Activated T-helper 1 cell treated with anti-CD3 and anti-CD28 coated beads, Interleukin-12 subunit alpha, Interleukin-12 subunit beta, Interleukin-2, Interleukin-4 antibody, amounts not matched to agents 30 ng/mL and 10 ng/mL and 1 ng/mL, durations not matched to agents 14 hours and 24 hours and 36 hours (primary cell): ENCODE results near the gene APBA2. TPM values are rescaled to one million over a fixed set of nuclear protein-coding genes. Genes with fewer than 3 reads are reported as not detected.

Experiments used
- DNase-seq: peaks from one replicate; pipeline ENCODE4 v3.0.0; 2021; ENCODE audit warnings: low spot score
- H3K27ac Mint-ChIP-seq: one replicate; pipeline ENCODE4 v1.8.0; 2021; ENCODE audit warnings: mild to moderate bottlenecking, mixed read lengths
- H3K27me3 Mint-ChIP-seq: one replicate; pipeline ENCODE4 v1.8.0; 2022; ENCODE audit warnings: mild to moderate bottlenecking, moderate library complexity, mixed read lengths; ENCODE audit not compliant: insufficient read depth
- H3K36me3 Mint-ChIP-seq: one replicate; pipeline ENCODE4 v1.8.0; 2021; ENCODE audit warnings: low read depth, mixed read lengths
- H3K4me1 Mint-ChIP-seq: one replicate; pipeline ENCODE4 v1.8.0; 2021; ENCODE audit warnings: low read depth, mixed read lengths
- H3K4me3 Mint-ChIP-seq: one replicate; pipeline ENCODE4 v1.8.0; 2021; ENCODE audit warnings: mild to moderate bottlenecking, moderate library complexity, mixed read lengths
- H3K9me3 Mint-ChIP-seq: one replicate; pipeline ENCODE4 v1.8.0; 2021; ENCODE audit warnings: mixed read lengths
- intact Hi-C: fragments of 100-400 bp; cut with micrococcal nuclease; formaldehyde crosslinking; loops from one replicate; pipeline ENCODE4 v1.15.1; 2024
- total RNA-seq: library from RNA; stranded (reverse); gene quantifications from 2 replicates; pipeline ENCODE4 v1.2.3, GENCODE V29; 2022

APBA2 gene
- total RNA-seq, 1 donor from 2014 or later, result 0.80 TPM

GRCh38 chr15:28969511-28970085 lies 83.8 kb downstream of the APBA2 start:
- no peak overlapping the region for H3K4me3 Mint-ChIP-seq
- no peaks in the 10 kb centered on the region for H3K4me1 Mint-ChIP-seq
- H3K36me3 Mint-ChIP-seq, result no peaks in the 10 kb centered on the region
- no peak overlapping the region for H3K27ac Mint-ChIP-seq
- H3K27me3 Mint-ChIP-seq, result peaks cover 5% of the 10 kb centered on the region
- DNase-seq, result no peak
- H3K9me3 Mint-ChIP-seq, result no peaks in the 10 kb centered on the region
- intact Hi-C loops, result loop anchor here (10.0 kb wide), 1 partner anchor 845 kb away; no protein-coding TSS in a partner anchor

GRCh38 chr15:28974142-28974541 lies 88.4 kb downstream of the APBA2 start:
- Mint-ChIP-seq H3K9me3 (no peaks in the 10 kb centered on the region), H3K4me3 (no peak overlapping the region), H3K27ac (no peak overlapping the region), H3K27me3 (peaks cover 6% of the 10 kb centered on the region), H3K4me1 (no peaks in the 10 kb centered on the region), H3K36me3 (no peaks in the 10 kb centered on the region)
- intact Hi-C loops, result loop anchor here (10.0 kb wide), 1 partner anchor 849 kb away; no protein-coding TSS in a partner anchor
- DNase-seq, result no peak

GRCh38 chr15:28975766-28976179 lies 90.0 kb downstream of the APBA2 start:
- H3K27ac Mint-ChIP-seq, result no peak overlapping the region
- intact Hi-C loops, result loop anchor here (10.0 kb wide), 1 partner anchor 851 kb away; no protein-coding TSS in a partner anchor
- DNase-seq, result peak; percentile 48

GRCh38 chr15:28977377-28978010 lies 91.7 kb downstream of the APBA2 start:
- Mint-ChIP-seq H3K9me3 (no peaks in the 10 kb centered on the region), H3K4me3 (no peak overlapping the region), H3K36me3 (no peaks in the 10 kb centered on the region), H3K4me1 (no peaks in the 10 kb centered on the region), H3K27me3 (peaks cover 12% of the 10 kb centered on the region), H3K27ac (no peak overlapping the region)
- no peak for DNase-seq
- intact Hi-C loops, result loop anchor here (10.0 kb wide), 1 partner anchor 853 kb away; no protein-coding TSS in a partner anchor

More at GRCh38 chr15:28975766-28976179, 90.0 kb downstream of the APBA2 start:
- Mint-ChIP-seq H3K4me3 (no peak overlapping the region), H3K4me1 (no peaks in the 10 kb centered on the region), H3K36me3 (no peaks in the 10 kb centered on the region), H3K27me3 (peaks cover 11% of the 10 kb centered on the region), H3K9me3 (no peaks in the 10 kb centered on the region)

GRCh38 chr15:28978011-28978378 lies 92.2 kb downstream of the APBA2 start:
- DNase-seq, result no peak
- H3K4me1 Mint-ChIP-seq, result no peaks in the 10 kb centered on the region
- H3K9me3 Mint-ChIP-seq, result no peaks in the 10 kb centered on the region
- no peak overlapping the region for H3K4me3 Mint-ChIP-seq
- intact Hi-C loops, result loop anchor here (10.0 kb wide), 1 partner anchor 853 kb away; no protein-coding TSS in a partner anchor
- H3K27me3 Mint-ChIP-seq, result peaks cover 12% of the 10 kb centered on the region
- H3K36me3 Mint-ChIP-seq, result no peaks in the 10 kb centered on the region
- no peak overlapping the region for H3K27ac Mint-ChIP-seq

GRCh38 chr15:28978661-28979060 lies 92.9 kb downstream of the APBA2 start:
- H3K27ac Mint-ChIP-seq, result no peak overlapping the region
- H3K27me3 Mint-ChIP-seq, result peaks cover 12% of the 10 kb centered on the region
- intact Hi-C loops, result loop anchor here (10.0 kb wide), 1 partner anchor 854 kb away; no protein-coding TSS in a partner anchor
- no peak overlapping the region for H3K4me3 Mint-ChIP-seq
- no peaks in the 10 kb centered on the region for H3K9me3 Mint-ChIP-seq
- no peaks in the 10 kb centered on the region for H3K36me3 Mint-ChIP-seq
- no peak for DNase-seq
- no peaks in the 10 kb centered on the region for H3K4me1 Mint-ChIP-seq

GRCh38 chr15:28979208-28979841 lies 93.6 kb downstream of the APBA2 start:
- Mint-ChIP-seq H3K36me3 (no peaks in the 10 kb centered on the region), H3K4me1 (no peaks in the 10 kb centered on the region), H3K9me3 (no peaks in the 10 kb centered on the region), H3K27ac (no peak overlapping the region), H3K4me3 (no peak overlapping the region), H3K27me3 (peaks cover 12% of the 10 kb centered on the region)
- DNase-seq, result no peak
- intact Hi-C loops, result loop anchor here (10.0 kb wide), 1 partner anchor 855 kb away; no protein-coding TSS in a partner anchor

- H3K27me3 Mint-ChIP-seq, result peaks cover 12% of the 10 kb centered on the region
- H3K27ac Mint-ChIP-seq, result no peak overlapping the region
- intact Hi-C loops, result no loop called here
- peaks cover 3% of the 10 kb centered on the region for H3K4me1 Mint-ChIP-seq
- no peaks in the 10 kb centered on the region for H3K9me3 Mint-ChIP-seq
- no peak for DNase-seq
- no peak overlapping the region for H3K4me3 Mint-ChIP-seq
- no peaks in the 10 kb centered on the region for H3K36me3 Mint-ChIP-seq
These were observed 95.1 kb downstream of the APBA2 start for GRCh38 chr15:28980709-28981350.

GRCh38 chr15:28981351-28981720 lies 95.6 kb downstream of the APBA2 start:
- H3K4me3 Mint-ChIP-seq, result no peak overlapping the region
- peaks cover 8% of the 10 kb centered on the region for H3K27me3 Mint-ChIP-seq
- DNase-seq, result no peak
- H3K4me1 Mint-ChIP-seq, result peaks cover 7% of the 10 kb centered on the region
- H3K9me3 Mint-ChIP-seq, result no peaks in the 10 kb centered on the region
- no peaks in the 10 kb centered on the region for H3K36me3 Mint-ChIP-seq
- no peak overlapping the region for H3K27ac Mint-ChIP-seq
- intact Hi-C loops, result no loop called here

GRCh38 chr15:28981921-28982320 lies 96.1 kb downstream of the APBA2 start:
- intact Hi-C loops, result no loop called here
- Mint-ChIP-seq H3K9me3 (no peaks in the 10 kb centered on the region), H3K4me3 (no peak overlapping the region), H3K27me3 (peaks cover 8% of the 10 kb centered on the region), H3K27ac (no peak overlapping the region), H3K4me1 (peaks cover 7% of the 10 kb centered on the region), H3K36me3 (no peaks in the 10 kb centered on the region)
- no peak for DNase-seq

- Mint-ChIP-seq H3K27me3 (peaks cover 8% of the 10 kb centered on the region), H3K9me3 (no peaks in the 10 kb centered on the region), H3K4me1 (peaks cover 7% of the 10 kb centered on the region), H3K4me3 (no peak overlapping the region), H3K27ac (no peak overlapping the region), H3K36me3 (no peaks in the 10 kb centered on the region)
- intact Hi-C loops, result no loop called here
- DNase-seq, result no peak
These were observed 97.1 kb downstream of the APBA2 start for GRCh38 chr15:28982886-28983285.

- Mint-ChIP-seq H3K4me3 (no peak overlapping the region), H3K9me3 (no peaks in the 10 kb centered on the region), H3K27ac (no peak overlapping the region), H3K4me1 (peaks cover 7% of the 10 kb centered on the region), H3K36me3 (no peaks in the 10 kb centered on the region), H3K27me3 (peaks cover 8% of the 10 kb centered on the region)
- DNase-seq, result no peak
- intact Hi-C loops, result no loop called here
These were observed 97.9 kb downstream of the APBA2 start for GRCh38 chr15:28983432-28984311.
